Gastrocnemius medialis (tissue), 4 donors: ENCODE results near the gene ERICH6.

Experiments used
- POLR2A ChIP-seq, 2 donors: fragments of 450-650 bp; IDR thresholded peaks; one replicate each; pipeline ENCODE4 v1.6.1; 2017; ENCODE audit warnings: antibody characterized with exemption in 2 of 2, mild to moderate bottlenecking in 2 of 2, moderate library complexity in 2 of 2
- TF ChIP-seq, protein P1 (sequence below), 5 experiments: fragments of 450-650 bp in 3 of 5; fragments of 200-600 bp in 2 of 5; sonication (generic) in 2 of 5; IDR thresholded peaks in 4 of 5; conservative IDR thresholded peaks in 1 of 5; 1 replicate in 4 of 5; 2 replicates in 1 of 5; pipeline ENCODE4 v1.5.1; 2016 to 2019; ENCODE audit warnings: antibody characterized with exemption in 5 of 5, mild to moderate bottlenecking in 3 of 5, moderate library complexity in 3 of 5

DNA sequence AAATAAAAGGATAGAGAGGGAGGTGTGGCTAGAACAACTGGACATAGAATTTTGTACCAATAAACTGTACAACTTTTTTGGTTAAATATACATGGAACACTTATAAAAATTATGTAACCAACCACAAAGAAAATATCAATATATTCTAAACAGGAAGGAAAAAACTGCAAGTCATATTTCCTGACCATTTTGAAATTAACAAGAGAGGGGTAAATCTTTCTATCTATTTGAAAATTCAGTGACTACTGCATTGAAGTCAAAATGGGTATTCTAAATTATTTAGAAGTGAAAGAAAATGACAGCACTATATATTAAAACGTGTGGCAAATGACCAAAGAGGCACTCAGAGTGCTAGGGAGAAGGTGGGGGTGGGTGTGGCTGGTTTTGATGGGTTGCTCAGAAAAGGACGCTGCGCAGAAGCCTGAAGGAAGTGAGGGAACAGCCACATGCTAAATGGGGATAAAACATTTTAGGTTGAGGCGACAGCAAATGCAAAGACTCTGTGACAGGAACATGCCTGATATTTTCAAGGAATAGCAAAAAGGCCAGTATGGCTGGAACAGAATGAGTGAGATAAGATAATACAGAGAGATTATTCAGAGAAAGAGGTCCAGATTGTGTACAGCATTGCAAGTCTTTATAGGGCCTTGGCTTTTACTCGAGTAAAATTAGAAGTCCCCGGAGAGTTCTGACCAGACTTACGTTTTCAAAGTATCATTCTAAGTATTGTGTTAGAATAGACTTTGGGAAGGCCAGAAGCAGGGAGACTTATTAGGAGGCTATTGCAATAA is 41.1 kb downstream of the ERICH6 start:
- TF ChIP-seq, protein P1, sequence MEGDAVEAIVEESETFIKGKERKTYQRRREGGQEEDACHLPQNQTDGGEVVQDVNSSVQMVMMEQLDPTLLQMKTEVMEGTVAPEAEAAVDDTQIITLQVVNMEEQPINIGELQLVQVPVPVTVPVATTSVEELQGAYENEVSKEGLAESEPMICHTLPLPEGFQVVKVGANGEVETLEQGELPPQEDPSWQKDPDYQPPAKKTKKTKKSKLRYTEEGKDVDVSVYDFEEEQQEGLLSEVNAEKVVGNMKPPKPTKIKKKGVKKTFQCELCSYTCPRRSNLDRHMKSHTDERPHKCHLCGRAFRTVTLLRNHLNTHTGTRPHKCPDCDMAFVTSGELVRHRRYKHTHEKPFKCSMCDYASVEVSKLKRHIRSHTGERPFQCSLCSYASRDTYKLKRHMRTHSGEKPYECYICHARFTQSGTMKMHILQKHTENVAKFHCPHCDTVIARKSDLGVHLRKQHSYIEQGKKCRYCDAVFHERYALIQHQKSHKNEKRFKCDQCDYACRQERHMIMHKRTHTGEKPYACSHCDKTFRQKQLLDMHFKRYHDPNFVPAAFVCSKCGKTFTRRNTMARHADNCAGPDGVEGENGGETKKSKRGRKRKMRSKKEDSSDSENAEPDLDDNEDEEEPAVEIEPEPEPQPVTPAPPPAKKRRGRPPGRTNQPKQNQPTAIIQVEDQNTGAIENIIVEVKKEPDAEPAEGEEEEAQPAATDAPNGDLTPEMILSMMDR (IDR thresholded peaks at IDR 0.05 in 4 of 5, conservative IDR thresholded peaks at IDR 0.05 in 1 of 5), result no peak
- TF ChIP-seq POLR2A (IDR thresholded peaks at IDR 0.05), result no peak
